Measurements from ENCODE around the gene RPRD1A.
"Not testable (repeated sequence)": the region's sequence is repeated elsewhere in the genome, so short reads cannot be mapped to it uniquely, and the experiment has no call there.

The RPRD1A gene

DNA sequence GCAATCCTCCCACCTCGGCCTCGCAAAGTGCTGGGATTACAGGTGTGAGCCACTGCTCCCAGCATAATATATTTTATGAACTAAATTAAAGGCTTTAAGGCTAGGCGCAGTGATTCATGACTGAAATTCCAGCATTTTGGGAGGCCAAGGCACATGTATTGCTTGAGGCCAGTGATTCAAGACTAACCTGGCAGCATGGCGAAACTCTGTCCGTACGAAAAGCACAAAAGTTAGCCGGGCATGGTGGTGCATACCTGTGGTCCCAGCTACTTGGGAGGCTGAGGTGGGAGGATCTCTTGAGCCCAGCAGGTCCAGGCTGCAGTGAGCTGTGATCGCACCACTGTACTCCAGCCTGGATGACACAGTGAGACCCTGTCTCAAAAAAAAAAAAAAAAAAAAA lies 5.0 kb upstream of the RPRD1A start:
- CTCF ChIA-PET: not testable (repeated sequence)

DNA sequence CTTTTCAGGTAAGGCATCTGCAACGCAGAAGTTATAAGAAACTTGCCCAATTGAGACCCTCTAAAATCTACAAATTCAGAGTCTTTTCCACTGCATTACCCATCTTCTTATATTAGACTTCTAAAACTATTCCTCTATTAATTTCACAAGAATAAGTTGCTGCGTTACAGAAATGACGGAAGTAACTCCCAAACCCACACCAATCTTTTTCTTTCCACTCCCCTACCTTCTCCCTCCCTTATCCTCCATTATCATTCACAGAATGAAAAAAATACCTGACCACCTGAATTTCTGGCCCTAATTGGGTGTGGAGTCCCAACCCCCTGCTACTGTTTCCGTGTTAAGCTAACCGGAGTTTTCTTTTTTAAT lies 689 bp downstream of the RPRD1A start:
- ChIA-PET POLR2A (interaction anchor here (0.8 kb wide), 1 partner anchor 207 kb away, joined by 4 read pairs; no protein-coding TSS in a partner anchor), CTCF (interaction anchor here (2.1 kb wide), 1 partner anchor 29 kb away, joined by 6 read pairs; no protein-coding TSS in a partner anchor)
- H3K27ac ChIP-seq (ENCODE audit: insufficient read depth in 1 of 2, low read depth in 1 of 2, low read length in 2 of 2, poor library complexity in 1 of 2, severe bottlenecking in 2 of 2): peak overlapping the region; percentile 84 to 92
- 0% methylated on average over 3 of the region's 5 CpGs for WGBS (ENCODE audit: insufficient coverage)
- peak overlapping the region; percentile 80 to 98 (median 95) for H3K4me3 ChIP-seq (ENCODE audit: control insufficient read depth in 1 of 7, extremely low read depth in 1 of 7, insufficient read depth in 4 of 7, low read depth in 2 of 7, low read length in 6 of 7)
- H3K36me3 ChIP-seq (ENCODE audit: control insufficient read depth in 4 of 4, insufficient read depth in 4 of 4, low read length in 3 of 4): peaks cover 0 to 3% (median 0%) of the 10 kb centered on the region in 4 experiments
- H3K27me3 ChIP-seq (replicated peaks in 2 of 5; ENCODE audit: control insufficient read depth in 4 of 5, insufficient read depth in 5 of 5, low read length in 4 of 5): peaks cover 0 to 5% (median 0%) of the 10 kb centered on the region in 5 experiments
- no peaks in the 10 kb centered on the region for H3K9me3 ChIP-seq (ENCODE audit: control extremely low read depth in 1 of 5, control insufficient read depth in 4 of 5, insufficient read depth in 2 of 5, low read depth in 1 of 5, low read length in 4 of 5)
- peaks cover 2 to 20% (median 15%) of the 10 kb centered on the region in 4 experiments for H3K4me1 ChIP-seq (ENCODE audit: control extremely low read depth in 1 of 4, control insufficient read depth in 4 of 4, insufficient read depth in 4 of 4, low read length in 3 of 4)
- peak in 1 of 3 donors; percentile 21 for DNase-seq

More for the DNA sequence above, 5.0 kb upstream of the RPRD1A start:
- H3K36me3 ChIP-seq (ENCODE audit: control insufficient read depth in 4 of 4, insufficient read depth in 4 of 4, low read length in 3 of 4); H3K4me1 ChIP-seq (ENCODE audit: control extremely low read depth in 1 of 4, control insufficient read depth in 4 of 4, insufficient read depth in 4 of 4, low read length in 3 of 4); DNase-seq; H3K27me3 ChIP-seq (replicated peaks in 2 of 5; ENCODE audit: control insufficient read depth in 4 of 5, insufficient read depth in 5 of 5, low read length in 4 of 5); H3K4me3 ChIP-seq (ENCODE audit: control insufficient read depth in 1 of 7, extremely low read depth in 1 of 7, insufficient read depth in 4 of 7, low read depth in 2 of 7, low read length in 6 of 7); H3K27ac ChIP-seq (ENCODE audit: insufficient read depth in 1 of 2, low read depth in 1 of 2, low read length in 2 of 2, poor library complexity in 1 of 2, severe bottlenecking in 2 of 2); H3K9me3 ChIP-seq (ENCODE audit: control extremely low read depth in 1 of 5, control insufficient read depth in 4 of 5, insufficient read depth in 2 of 5, low read depth in 1 of 5, low read length in 4 of 5); POLR2A ChIA-PET: not testable (repeated sequence)
- WGBS (ENCODE audit: insufficient coverage): 100% methylated on average over 5 of the region's 8 CpGs

DNA sequence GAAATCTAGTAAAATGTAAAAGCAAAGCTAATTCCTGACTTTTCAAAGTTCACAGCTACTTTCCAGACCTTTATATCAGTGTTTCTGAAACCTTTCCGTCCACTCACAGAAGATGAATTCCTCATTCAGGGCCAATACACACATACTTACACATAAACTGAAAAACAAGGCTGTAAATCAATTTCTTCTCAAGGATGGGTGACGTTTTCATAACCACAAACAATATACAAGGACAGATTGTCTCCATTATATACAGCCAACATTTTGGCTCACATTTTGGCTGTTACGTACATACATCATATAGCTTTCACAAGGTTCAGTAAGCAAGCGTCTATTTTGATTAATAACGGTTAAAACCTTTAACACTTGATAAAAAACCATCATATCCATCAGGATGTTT lies 1.4 kb downstream of the RPRD1A start:
- ChIA-PET CTCF (interaction anchor here (0.6 to 2.1 kb wide), 2 partner anchors 30 to 306 kb away, joined by 3 to 6 read pairs; no protein-coding TSS in a partner anchor), POLR2A (no interaction called here)
- Histone ChIP-seq H3K27me3 (replicated peaks in 2 of 5; ENCODE audit: control insufficient read depth in 4 of 5, insufficient read depth in 5 of 5, low read length in 4 of 5) (peaks cover 0 to 5% (median 0%) of the 10 kb centered on the region in 5 experiments), H3K9me3 (ENCODE audit: control extremely low read depth in 1 of 5, control insufficient read depth in 4 of 5, insufficient read depth in 2 of 5, low read depth in 1 of 5, low read length in 4 of 5) (no peaks in the 10 kb centered on the region), H3K4me1 (ENCODE audit: control extremely low read depth in 1 of 4, control insufficient read depth in 4 of 4, insufficient read depth in 4 of 4, low read length in 3 of 4) (peaks cover 2 to 20% (median 15%) of the 10 kb centered on the region in 4 experiments), H3K36me3 (ENCODE audit: control insufficient read depth in 4 of 4, insufficient read depth in 4 of 4, low read length in 3 of 4) (peaks cover 0 to 3% (median 0%) of the 10 kb centered on the region in 4 experiments), H3K4me3 (ENCODE audit: control insufficient read depth in 1 of 7, extremely low read depth in 1 of 7, insufficient read depth in 4 of 7, low read depth in 2 of 7, low read length in 6 of 7) (peak overlapping the region in 6 of 7 experiments; percentile 91 to 98 (median 95)), H3K27ac (ENCODE audit: insufficient read depth in 1 of 2, low read depth in 1 of 2, low read length in 2 of 2, poor library complexity in 1 of 2, severe bottlenecking in 2 of 2) (peak overlapping the region; percentile 4 to 92)
- 28% methylated on average over 3 of the region's 5 CpGs for WGBS (ENCODE audit: insufficient coverage)
- DNase-seq: peak in 2 of 3 donors; percentile 39 to 57

DNA sequence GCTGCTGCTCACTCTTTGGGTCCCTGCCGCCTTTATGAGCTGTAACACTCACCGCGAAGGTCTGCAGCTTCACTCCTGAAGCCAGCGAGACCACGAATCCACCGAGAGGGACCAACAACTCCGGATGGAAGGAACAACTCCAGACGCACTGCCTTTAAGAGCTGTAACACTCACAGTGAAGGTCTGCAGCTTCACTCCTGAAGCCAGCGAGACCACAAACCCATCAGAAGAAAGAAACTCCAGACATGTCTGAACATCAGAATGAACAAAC lies 2.6 kb downstream of the RPRD1A start:
- CTCF ChIA-PET: interaction anchor here (0.8 to 1.0 kb wide), 2 partner anchors 46 to 73 kb away, joined by 3 read pairs; no protein-coding TSS in a partner anchor
- H3K36me3 ChIP-seq (ENCODE audit: control insufficient read depth in 4 of 4, insufficient read depth in 4 of 4, low read length in 3 of 4); H3K27me3 ChIP-seq (replicated peaks in 2 of 5; ENCODE audit: control insufficient read depth in 4 of 5, insufficient read depth in 5 of 5, low read length in 4 of 5); H3K9me3 ChIP-seq (ENCODE audit: control extremely low read depth in 1 of 5, control insufficient read depth in 4 of 5, insufficient read depth in 2 of 5, low read depth in 1 of 5, low read length in 4 of 5); H3K27ac ChIP-seq (ENCODE audit: insufficient read depth in 1 of 2, low read depth in 1 of 2, low read length in 2 of 2, poor library complexity in 1 of 2, severe bottlenecking in 2 of 2); H3K4me3 ChIP-seq (ENCODE audit: control insufficient read depth in 1 of 7, extremely low read depth in 1 of 7, insufficient read depth in 4 of 7, low read depth in 2 of 7, low read length in 6 of 7); DNase-seq; POLR2A ChIA-PET: not testable (repeated sequence)
- WGBS (ENCODE audit: insufficient coverage): 93% methylated on average over 9 of the region's 9 CpGs
- peaks cover 2 to 20% (median 15%) of the 10 kb centered on the region in 4 experiments for H3K4me1 ChIP-seq (ENCODE audit: control extremely low read depth in 1 of 4, control insufficient read depth in 4 of 4, insufficient read depth in 4 of 4, low read length in 3 of 4)

DNA sequence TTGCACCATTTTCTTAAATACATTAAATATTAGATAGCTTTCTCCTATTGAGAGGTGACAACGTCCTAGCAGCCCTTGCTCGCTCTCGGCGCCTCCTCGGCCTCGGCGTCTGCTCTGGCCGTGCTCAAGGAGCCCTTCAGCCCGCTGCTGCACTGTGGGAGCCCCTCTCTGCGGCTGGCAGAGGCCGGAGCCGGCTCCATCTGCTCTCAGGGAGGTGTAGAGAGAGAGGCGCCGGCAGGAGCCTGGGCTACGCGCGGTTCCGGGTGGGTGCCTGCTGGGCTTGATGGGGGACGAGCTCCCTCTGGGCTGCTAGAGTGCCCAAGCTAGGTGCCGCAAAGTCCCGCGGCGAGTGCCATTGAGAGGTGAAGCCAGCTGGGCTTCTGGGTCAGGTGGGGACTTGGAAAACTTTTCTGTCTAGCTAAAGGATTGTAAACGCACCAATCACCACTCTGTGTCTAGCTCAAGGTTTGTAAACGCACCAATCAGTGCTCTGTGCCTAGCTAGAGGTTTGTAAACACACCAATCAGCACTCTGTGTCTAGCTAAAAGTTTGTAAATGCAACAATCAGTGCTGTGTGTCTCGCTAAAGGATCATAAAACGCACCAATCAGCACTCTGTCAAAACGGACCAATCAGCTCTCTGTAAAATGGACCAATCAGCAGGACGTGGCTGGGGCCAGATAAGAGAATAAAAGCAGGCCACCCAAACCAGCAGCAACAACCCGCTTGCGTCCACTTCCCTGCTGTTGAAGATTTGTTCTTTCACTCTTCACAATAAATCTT lies 3.1 kb downstream of the RPRD1A start:
- Histone ChIP-seq H3K9me3 (ENCODE audit: control extremely low read depth in 1 of 5, control insufficient read depth in 4 of 5, insufficient read depth in 2 of 5, low read depth in 1 of 5, low read length in 4 of 5) (no peaks in the 10 kb centered on the region), H3K36me3 (ENCODE audit: control insufficient read depth in 4 of 4, insufficient read depth in 4 of 4, low read length in 3 of 4) (peaks cover 0 to 3% (median 0%) of the 10 kb centered on the region in 4 experiments), H3K27ac (ENCODE audit: insufficient read depth in 1 of 2, low read depth in 1 of 2, low read length in 2 of 2, poor library complexity in 1 of 2, severe bottlenecking in 2 of 2) (peak overlapping the region in 1 of 2 experiments; percentile 14), H3K4me1 (ENCODE audit: control extremely low read depth in 1 of 4, control insufficient read depth in 4 of 4, insufficient read depth in 4 of 4, low read length in 3 of 4) (peaks cover 2 to 20% (median 15%) of the 10 kb centered on the region in 4 experiments), H3K27me3 (replicated peaks in 2 of 5; ENCODE audit: control insufficient read depth in 4 of 5, insufficient read depth in 5 of 5, low read length in 4 of 5) (no peaks in the 10 kb centered on the region), H3K4me3 (ENCODE audit: control insufficient read depth in 1 of 7, extremely low read depth in 1 of 7, insufficient read depth in 4 of 7, low read depth in 2 of 7, low read length in 6 of 7) (no peak overlapping the region)
- ChIA-PET POLR2A (no interaction called here), CTCF (interaction anchor here (0.8 to 1.3 kb wide), 2 partner anchors 12 to 46 kb away, joined by 3 to 4 read pairs; no protein-coding TSS in a partner anchor)
- no peak for DNase-seq
- 99% methylated on average over 23 of the region's 31 CpGs for WGBS (ENCODE audit: insufficient coverage)

DNA sequence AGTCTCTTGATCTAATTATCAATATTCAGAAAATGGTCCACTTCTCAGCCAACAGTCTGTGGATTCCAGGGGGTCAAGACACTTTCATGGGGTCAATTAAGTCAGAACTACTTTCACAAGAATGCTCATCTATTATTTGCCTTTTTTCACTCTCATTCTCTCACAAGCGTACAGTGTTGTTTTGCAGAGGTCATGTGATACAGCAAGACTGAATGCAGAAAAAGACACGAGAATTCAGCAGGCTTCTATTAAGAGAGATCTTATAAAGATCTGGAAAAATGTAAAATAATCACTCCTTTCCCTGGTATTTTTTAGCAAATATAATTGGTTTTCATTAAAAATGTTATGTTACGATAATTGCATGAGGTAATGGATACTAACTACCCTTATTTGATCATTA lies 8.7 kb downstream of the RPRD1A start:
- no peak for DNase-seq
- 100% methylated on average over 1 of the region's 3 CpGs for WGBS (ENCODE audit: insufficient coverage)
- no peaks in the 10 kb centered on the region for H3K27me3 ChIP-seq (replicated peaks in 2 of 5; ENCODE audit: control insufficient read depth in 4 of 5, insufficient read depth in 5 of 5, low read length in 4 of 5)
- peaks cover 0 to 4% (median 2%) of the 10 kb centered on the region in 4 experiments for H3K4me1 ChIP-seq (ENCODE audit: control extremely low read depth in 1 of 4, control insufficient read depth in 4 of 4, insufficient read depth in 4 of 4, low read length in 3 of 4)
- ChIA-PET POLR2A (no interaction called here), CTCF (no interaction called here)
- H3K9me3 ChIP-seq (ENCODE audit: control extremely low read depth in 1 of 5, control insufficient read depth in 4 of 5, insufficient read depth in 2 of 5, low read depth in 1 of 5, low read length in 4 of 5): no peaks in the 10 kb centered on the region
- peaks cover 0 to 8% (median 3%) of the 10 kb centered on the region in 4 experiments for H3K36me3 ChIP-seq (ENCODE audit: control insufficient read depth in 4 of 4, insufficient read depth in 4 of 4, low read length in 3 of 4)
- no peak overlapping the region for H3K27ac ChIP-seq (ENCODE audit: insufficient read depth in 1 of 2, low read depth in 1 of 2, low read length in 2 of 2, poor library complexity in 1 of 2, severe bottlenecking in 2 of 2)
- H3K4me3 ChIP-seq (ENCODE audit: control insufficient read depth in 1 of 7, extremely low read depth in 1 of 7, insufficient read depth in 4 of 7, low read depth in 2 of 7, low read length in 6 of 7): no peak overlapping the region

DNA sequence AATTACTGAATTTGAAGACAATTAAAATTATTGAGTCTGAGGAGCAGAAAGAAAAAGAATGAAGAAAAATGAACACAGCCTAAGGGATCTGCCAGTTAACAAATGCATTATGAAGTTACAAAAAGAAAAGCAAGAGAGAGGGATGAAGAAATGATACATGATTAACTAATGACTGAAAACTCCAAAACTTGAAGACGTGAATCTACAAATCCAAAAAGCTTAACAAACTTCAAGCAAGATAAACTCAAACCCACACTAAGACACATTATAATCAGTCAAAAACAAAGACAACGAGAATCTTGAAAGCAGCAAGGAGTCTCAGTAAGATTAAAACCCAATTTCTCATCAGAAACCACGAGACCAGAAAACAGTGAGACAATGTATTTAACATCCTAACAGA lies 15.6 kb downstream of the RPRD1A start:
- no CpG with 5 or more reads among the region's 3 CpGs for WGBS (ENCODE audit: insufficient coverage)
- ChIA-PET POLR2A (no interaction called here), CTCF (no interaction called here)
- peaks cover 0 to 20% (median 8%) of the 10 kb centered on the region in 4 experiments for H3K36me3 ChIP-seq (ENCODE audit: control insufficient read depth in 4 of 4, insufficient read depth in 4 of 4, low read length in 3 of 4)
- H3K27me3 ChIP-seq (replicated peaks in 2 of 5; ENCODE audit: control insufficient read depth in 4 of 5, insufficient read depth in 5 of 5, low read length in 4 of 5): no peaks in the 10 kb centered on the region
- peak in 1 of 3 donors; percentile 11 for DNase-seq
- H3K4me3 ChIP-seq (ENCODE audit: control insufficient read depth in 1 of 7, extremely low read depth in 1 of 7, insufficient read depth in 4 of 7, low read depth in 2 of 7, low read length in 6 of 7): no peak overlapping the region
- H3K27ac ChIP-seq (ENCODE audit: insufficient read depth in 1 of 2, low read depth in 1 of 2, low read length in 2 of 2, poor library complexity in 1 of 2, severe bottlenecking in 2 of 2): no peak overlapping the region
- H3K4me1 ChIP-seq (ENCODE audit: control extremely low read depth in 1 of 4, control insufficient read depth in 4 of 4, insufficient read depth in 4 of 4, low read length in 3 of 4): no peaks in the 10 kb centered on the region
- peaks cover 0 to 41% (median 10%) of the 10 kb centered on the region in 5 experiments for H3K9me3 ChIP-seq (ENCODE audit: control extremely low read depth in 1 of 5, control insufficient read depth in 4 of 5, insufficient read depth in 2 of 5, low read depth in 1 of 5, low read length in 4 of 5)
